ENCODE data around the gene CAPN12. TPM values are rescaled to one million over a fixed set of nuclear protein-coding genes. Genes with fewer than 3 reads are reported as not detected.

CAPN12 gene
- total RNA-seq, 1 experiment from 2014 or later, result 58.5 TPM

- POLR2A ChIA-PET, result interaction anchor here (0.7 to 1.1 kb wide), 2 partner anchors 54 to 60 kb away, joined by 4 to 5 read pairs; no protein-coding TSS in a partner anchor
- intact Hi-C loops (cut with micrococcal nuclease; ENCODE audit: unreplicated experiment), result loop anchor here (5.0 kb wide), 1 partner anchor 73 kb away; no protein-coding TSS in a partner anchor
- TF ChIP-seq REST (IDR thresholded peaks at IDR 0.05; ENCODE audit: insufficient read depth in 1 of 2, low read depth in 2 of 2, low read length in 1 of 2) (no peak), SIN3A (IDR thresholded peaks at IDR 0.05; ENCODE audit: borderline replicate concordance, insufficient read depth, low read depth, low read length) (no peak; the same call in 1 of the 2 replicates), TCF7L2 (IDR thresholded peaks at IDR 0.05; ENCODE audit: low read depth, low read length) (no peak), POLR2AphosphoS5 (IDR thresholded peaks at IDR 0.05; ENCODE audit: low read depth, low read length) (no peak; the same call in 1 of the 2 replicates), CTCF (IDR thresholded peaks at IDR 0.05) (no peak)
- ATAC-seq, result no peak
- no TSS peak for BruUV-seq (replicated peaks)
- Histone ChIP-seq H3K27ac (ENCODE audit: low read length) (peak overlapping the region; percentile 69), H3K27me3 (ENCODE audit: control insufficient read depth, insufficient read depth, low read length) (no peaks in the 10 kb centered on the region), H3K9me3 (ENCODE audit: control insufficient read depth, insufficient read depth, low read depth, low read length) (no peaks in the 10 kb centered on the region), H3K36me3 (ENCODE audit: control insufficient read depth, insufficient read depth, low read length) (peaks cover 81% of the 10 kb centered on the region), H3K4me3 (ENCODE audit: low read depth in 2 of 2, low read length in 2 of 2) (no peak overlapping the region), H3K4me1 (ENCODE audit: control insufficient read depth, insufficient read depth, low read length) (peaks cover 88% of the 10 kb centered on the region)
- CTCF ChIA-PET, result interaction anchor here (0.5 to 1.2 kb wide), 3 partner anchors 10 to 605 kb away, joined by 3 to 5 read pairs (median 3); no protein-coding TSS in a partner anchor
- DNase-seq (ENCODE audit: low read depth, low spot score), result no peak
- in situ Hi-C loops (cut with HindIII; ENCODE audit: low pct_unique_long_range_greater_than_20kb, low sequenced_read_pairs), result no loop called here
Observed at GRCh38 chr19:38725469-38726283, 18.6 kb downstream of the CAPN12 start.

GRCh38 chr19:38723990-38724854 lies 20.1 kb downstream of the CAPN12 start:
- H3K27me3 ChIP-seq (ENCODE audit: control insufficient read depth, insufficient read depth, low read length), result no peaks in the 10 kb centered on the region
- H3K27ac ChIP-seq (ENCODE audit: low read length), result peak overlapping the region; percentile 74; the same call in 1 of the 2 replicates
- H3K4me1 ChIP-seq (ENCODE audit: control insufficient read depth, insufficient read depth, low read length), result peaks cover 90% of the 10 kb centered on the region
- in situ Hi-C loops (cut with HindIII; ENCODE audit: low pct_unique_long_range_greater_than_20kb, low sequenced_read_pairs), result no loop called here
- TF ChIP-seq TCF7L2 (IDR thresholded peaks at IDR 0.05; ENCODE audit: low read depth, low read length) (no peak), POLR2AphosphoS5 (IDR thresholded peaks at IDR 0.05; ENCODE audit: low read depth, low read length) (peak; percentile 12)
- ChIA-PET POLR2A (interaction anchor here (0.6 to 1.3 kb wide), 3 partner anchors 9 to 180 kb away, joined by 4 to 7 read pairs (median 7); partner anchors contain the start of gene ACTN4), CTCF (interaction anchor here (0.5 to 1.1 kb wide), 6 partner anchors 10 to 281 kb away, joined by 3 to 15 read pairs (median 10); no protein-coding TSS in a partner anchor)
- TSS peak; percentile 66 for BruUV-seq (replicated peaks)
- no peak for DNase-seq (ENCODE audit: low read depth, low spot score)
- H3K4me3 ChIP-seq (ENCODE audit: low read depth in 2 of 2, low read length in 2 of 2), result no peak overlapping the region
- H3K36me3 ChIP-seq (ENCODE audit: control insufficient read depth, insufficient read depth, low read length), result peaks cover 80% of the 10 kb centered on the region
- no peak for ATAC-seq
- intact Hi-C loops (cut with micrococcal nuclease; ENCODE audit: unreplicated experiment), result no loop called here
- H3K9me3 ChIP-seq (ENCODE audit: control insufficient read depth, insufficient read depth, low read depth, low read length), result no peaks in the 10 kb centered on the region
